ENCODE measurements around the gene GRIK3.

GRIK3 gene

GRCh38 chr1:37042506-37042905 lies 8.2 kb upstream of the GRIK3 start:
- no peak for DNase-seq

GRCh38 chr1:37041483-37041882 lies 7.2 kb upstream of the GRIK3 start:
- no peak for DNase-seq

GRCh38 chr1:37040773-37041172 lies 6.5 kb upstream of the GRIK3 start:
- peak; percentile 53 to 64 for DNase-seq

GRCh38 chr1:37040261-37040660 lies 5.9 kb upstream of the GRIK3 start:
- peak; percentile 53 to 73 for DNase-seq

- DNase-seq: peak; percentile 86 to 95
These were observed 4.1 kb upstream of the GRIK3 start for GRCh38 chr1:37038227-37039093.

GRCh38 chr1:37037690-37038089 lies 3.4 kb upstream of the GRIK3 start:
- DNase-seq: no peak

GRCh38 chr1:37036667-37037053 lies 2.3 kb upstream of the GRIK3 start:
- DNase-seq: no peak

- peak in 1 of 2 experiments; percentile 81 for DNase-seq
These were observed 1.7 kb upstream of the GRIK3 start for GRCh38 chr1:37035796-37036666.

GRCh38 chr1:37035014-37035691 lies 838 bp upstream of the GRIK3 start:
- DNase-seq: no peak

- no peak for DNase-seq
These were observed 787 bp downstream of the GRIK3 start for GRCh38 chr1:37033355-37034101.

- DNase-seq: no peak
These were observed 1.5 kb downstream of the GRIK3 start for GRCh38 chr1:37032660-37033354.

GRCh38 chr1:37031871-37032270 lies 2.4 kb downstream of the GRIK3 start:
- no peak for DNase-seq

- no peak for DNase-seq
These were observed 2.9 kb downstream of the GRIK3 start for GRCh38 chr1:37031429-37031828.

- no peak for DNase-seq
These were observed 5.2 kb downstream of the GRIK3 start for GRCh38 chr1:37028981-37029617.

- DNase-seq: no peak
These were observed 12.8 kb downstream of the GRIK3 start for GRCh38 chr1:37021502-37021901.

GRCh38 chr1:37020653-37021277 lies 13.6 kb downstream of the GRIK3 start:
- DNase-seq: no peak

- no peak for DNase-seq
These were observed 15.8 kb downstream of the GRIK3 start for GRCh38 chr1:37018510-37018909.

GRCh38 chr1:37017720-37018119 lies 16.6 kb downstream of the GRIK3 start:
- no peak for DNase-seq

- no peak for DNase-seq
These were observed 18.2 kb downstream of the GRIK3 start for GRCh38 chr1:37016121-37016520.

GRCh38 chr1:37015713-37016112 lies 18.6 kb downstream of the GRIK3 start:
- DNase-seq: no peak

GRCh38 chr1:37012226-37012625 lies 22.1 kb downstream of the GRIK3 start:
- DNase-seq: no peak

Data from NCI-H187 (cell line).